ENCODE measurements around the gene SLC19A2. TPM values are rescaled to one million over a fixed set of nuclear protein-coding genes. Genes with fewer than 3 reads are reported as not detected.
"Not testable (repeated sequence)": the region's sequence is repeated elsewhere in the genome, so short reads cannot be mapped to it uniquely, and the experiment has no call there.

The SLC19A2 gene
- total RNA-seq, 1 experiment from 2014 or later = 15.6 TPM

GRCh38 chr1:169508432-169509338 is 22.9 kb upstream of the SLC19A2 start:
- DNase-seq (ENCODE audit: low spot score) = peak; percentile 33

- DNase-seq (ENCODE audit: low spot score) = peak; percentile 58
These were observed 21.7 kb upstream of the SLC19A2 start for GRCh38 chr1:169507413-169507812.

GRCh38 chr1:169503601-169504000 is 17.9 kb upstream of the SLC19A2 start:
- DNase-seq (ENCODE audit: low spot score) = not testable (repeated sequence)

GRCh38 chr1:169499807-169500206 is 14.1 kb upstream of the SLC19A2 start:
- DNase-seq (ENCODE audit: low spot score) = no peak

- no peak for DNase-seq (ENCODE audit: low spot score)
These were observed 11.6 kb upstream of the SLC19A2 start for GRCh38 chr1:169497317-169497716.

- DNase-seq (ENCODE audit: low spot score) = no peak
These were observed 10.2 kb upstream of the SLC19A2 start for GRCh38 chr1:169495916-169496315.

GRCh38 chr1:169495046-169495775 is 9.5 kb upstream of the SLC19A2 start:
- DNase-seq (ENCODE audit: low spot score) = no peak

- DNase-seq (ENCODE audit: low spot score) = no peak
These were observed 8.6 kb upstream of the SLC19A2 start for GRCh38 chr1:169494343-169494742.

DNA sequence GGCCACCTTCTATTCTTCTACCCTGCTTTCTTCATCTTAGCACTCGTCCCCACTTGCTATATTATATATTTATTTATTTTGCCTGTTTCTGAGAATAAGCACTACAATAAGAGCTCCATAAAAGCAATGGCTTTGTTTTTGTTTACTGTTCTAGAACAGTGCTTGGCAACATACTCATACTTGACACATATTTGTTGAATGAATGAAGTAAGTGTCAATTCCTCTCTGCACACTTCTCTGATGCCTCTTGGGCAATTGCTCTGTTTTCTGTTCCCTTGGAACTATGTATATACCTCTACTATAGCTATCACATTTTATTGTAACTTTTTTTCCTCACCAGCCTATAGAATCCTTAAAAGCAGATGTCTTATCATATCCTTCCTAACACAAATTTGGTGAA is 7.5 kb upstream of the SLC19A2 start:
- no peak for DNase-seq (ENCODE audit: low spot score)

GRCh38 chr1:169491845-169492281 is 6.1 kb upstream of the SLC19A2 start:
- DNase-seq (ENCODE audit: low spot score) = no peak

DNA sequence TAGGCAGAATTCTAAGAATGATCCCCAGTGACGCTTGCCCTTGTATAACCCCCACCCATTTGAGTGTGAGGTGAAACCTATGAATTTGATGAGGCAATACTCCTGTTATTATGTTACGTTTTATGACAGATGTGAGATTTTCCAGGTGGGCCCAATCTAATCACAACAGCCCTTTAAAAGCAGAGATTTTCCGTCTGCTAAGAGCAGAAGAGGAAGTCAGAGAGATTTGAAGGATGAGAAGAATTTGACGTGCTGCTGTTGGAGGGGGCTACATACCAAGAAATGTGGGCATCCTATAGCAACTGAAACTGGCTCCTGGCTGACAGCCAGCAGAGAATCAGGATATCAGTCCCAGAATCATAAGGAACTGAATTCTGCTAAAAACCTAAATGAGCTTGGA is 2.4 kb upstream of the SLC19A2 start:
- DNase-seq (ENCODE audit: low spot score) = no peak

DNA sequence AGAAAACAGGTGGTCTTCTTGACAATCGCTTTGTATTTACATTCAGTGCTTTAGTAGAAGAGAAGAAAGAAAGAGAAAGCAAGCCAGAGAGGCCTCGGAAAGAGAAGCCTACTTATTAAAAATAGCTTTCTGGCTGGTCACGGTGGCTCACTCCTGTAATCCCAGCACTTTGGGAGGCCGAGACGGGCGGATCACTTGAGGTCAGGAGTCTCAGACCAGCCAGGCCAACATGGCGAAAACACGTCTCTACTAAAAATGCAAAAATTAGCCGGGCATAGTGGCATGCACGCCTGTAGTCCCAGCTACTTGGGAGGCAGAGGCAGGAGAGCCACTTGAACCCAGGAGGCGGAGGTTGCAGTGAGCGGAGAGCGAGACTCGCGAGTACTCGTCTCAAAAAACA is 1.8 kb upstream of the SLC19A2 start:
- no peak for DNase-seq (ENCODE audit: low spot score)

DNA sequence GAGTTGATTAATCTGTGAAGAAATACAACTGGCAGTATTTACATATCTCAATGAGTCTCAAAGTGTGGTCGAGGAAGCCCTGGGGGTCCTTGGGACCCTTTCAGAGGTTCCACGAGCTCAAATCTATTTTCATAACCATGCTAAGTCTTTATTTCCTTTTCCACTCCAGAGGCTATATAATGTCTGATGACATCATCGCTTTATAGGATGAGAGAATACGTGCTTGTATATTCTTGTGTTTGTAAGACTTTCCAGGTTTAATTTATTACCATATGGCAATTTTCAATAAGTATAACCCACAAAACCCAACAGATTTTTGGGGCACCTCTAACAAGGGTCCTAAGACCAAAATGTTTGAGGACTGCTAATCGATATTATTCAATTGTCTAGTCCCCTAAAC is 1.4 kb upstream of the SLC19A2 start:
- no peak for DNase-seq (ENCODE audit: low spot score)

DNA sequence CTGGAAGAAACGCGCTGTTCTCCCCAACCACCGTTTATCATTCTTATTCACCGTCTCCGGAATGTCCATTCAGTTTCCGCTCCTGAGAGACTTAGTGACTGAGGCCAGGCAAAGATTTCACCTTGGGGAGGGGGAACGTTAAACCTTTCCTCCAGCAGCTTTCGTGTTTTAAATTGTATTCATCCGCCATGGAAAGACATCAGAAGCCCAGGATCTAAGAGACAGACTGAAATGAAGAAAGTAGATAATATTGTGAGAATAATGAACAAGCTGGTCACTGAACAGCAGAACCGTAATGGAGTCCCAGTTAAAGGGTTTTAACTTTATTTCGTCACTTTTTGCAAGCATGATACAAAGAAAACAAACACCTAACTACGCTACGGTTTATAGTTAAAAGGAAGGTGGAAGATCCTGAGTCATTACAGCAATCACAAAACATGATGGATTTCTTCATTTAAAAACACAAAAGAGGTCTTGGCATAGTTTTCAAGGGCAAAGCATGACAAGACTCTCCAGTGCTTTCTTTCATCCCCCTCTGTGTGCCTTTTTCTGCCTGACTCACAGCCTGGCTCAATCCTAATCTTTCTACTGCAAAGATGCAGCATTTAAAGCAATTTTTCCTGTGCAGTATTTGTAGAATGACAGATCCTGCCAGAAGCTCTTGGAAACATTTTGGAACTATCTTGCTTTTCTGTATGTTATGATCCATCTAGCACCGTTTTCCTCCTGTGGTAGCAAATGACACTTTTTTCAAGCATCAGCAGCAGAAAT is 722 bp upstream of the SLC19A2 start:
- DNase-seq (ENCODE audit: low spot score) = no peak

- DNase-seq (ENCODE audit: low spot score) = peak; percentile 65
These were observed 887 bp downstream of the SLC19A2 start for GRCh38 chr1:169484683-169485430.

DNA sequence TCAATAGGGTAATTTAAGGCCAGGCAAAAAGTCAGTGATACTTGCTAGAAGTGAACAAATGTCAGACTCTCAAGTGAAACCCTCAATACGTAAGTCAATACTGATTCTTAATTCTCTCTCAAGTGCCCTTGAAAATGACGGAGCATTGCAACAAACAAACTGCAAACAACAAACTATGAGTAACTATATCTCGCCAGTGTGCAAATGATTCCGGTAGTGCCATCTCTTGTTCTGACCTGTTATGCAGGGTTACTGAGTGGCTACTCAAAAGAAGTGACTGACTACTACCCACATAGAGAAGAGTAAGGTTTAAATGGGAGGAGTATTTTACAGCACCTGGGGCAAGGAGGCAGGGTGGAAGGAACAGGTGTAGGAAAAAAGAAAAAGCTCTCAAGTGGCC is 1.6 kb downstream of the SLC19A2 start:
- DNase-seq (ENCODE audit: low spot score) = peak; percentile 51

DNA sequence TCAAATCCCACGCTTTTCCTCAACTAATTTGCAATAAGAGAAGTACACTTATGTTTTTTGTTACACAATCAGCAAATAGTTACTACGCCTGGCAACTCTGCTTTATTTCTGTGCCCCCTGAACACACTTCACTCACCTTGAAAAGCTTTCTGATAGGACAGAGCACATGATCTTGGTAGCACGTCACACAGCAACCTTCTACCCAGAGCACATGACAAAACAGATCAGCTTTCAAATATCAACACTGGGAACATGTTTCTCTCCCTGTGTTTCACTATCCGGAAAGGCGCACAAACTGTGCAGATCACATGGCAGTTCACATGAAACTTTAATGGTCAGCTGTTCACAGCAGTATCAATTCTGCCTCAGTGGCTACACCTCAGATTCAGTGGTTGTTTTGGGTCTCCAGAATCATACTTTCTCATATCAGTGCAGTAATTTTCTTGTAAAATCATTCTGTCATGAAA is 2.2 kb downstream of the SLC19A2 start:
- DNase-seq (ENCODE audit: low spot score) = peak; percentile 66

- no peak for DNase-seq (ENCODE audit: low spot score)
These were observed 6.2 kb downstream of the SLC19A2 start for GRCh38 chr1:169479363-169480066.

- DNase-seq (ENCODE audit: low spot score) = no peak
These were observed 7.6 kb downstream of the SLC19A2 start for GRCh38 chr1:169478094-169478672.

DNA sequence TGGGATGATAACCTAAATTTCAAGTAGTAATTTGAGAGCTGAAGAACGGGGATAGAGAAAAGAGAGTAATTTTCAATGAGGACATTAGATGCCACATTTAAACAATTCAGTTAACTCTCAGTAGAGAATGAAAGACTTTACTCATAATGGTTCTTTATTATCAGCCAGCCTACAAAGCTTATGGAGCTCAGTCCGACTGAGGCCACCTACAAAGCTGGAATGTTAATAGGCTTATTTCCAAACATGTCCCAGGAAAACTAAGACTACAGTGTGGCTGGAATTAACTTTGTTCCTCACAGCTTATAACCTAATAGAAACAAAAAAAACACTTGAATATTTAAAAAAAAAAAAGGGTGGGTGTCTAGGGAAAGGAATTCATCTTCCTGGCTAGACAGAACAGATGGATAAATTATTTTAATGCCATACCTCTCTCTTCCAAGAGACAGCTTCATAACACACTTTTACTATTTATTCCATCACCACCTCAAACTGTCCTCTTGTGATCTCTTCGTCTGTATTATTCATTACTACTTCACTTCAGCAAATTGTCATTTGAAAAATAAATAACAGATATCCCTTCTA is 9.8 kb downstream of the SLC19A2 start:
- no peak for DNase-seq (ENCODE audit: low spot score)

All from HT-29 (cell line).